Activated T-helper 2 cell treated with anti-CD3 and anti-CD28 coated beads, Interferon-gamma antibody, Interleukin-2, Interleukin-4, amounts not matched to agents 10 μg/mL and 5 μg/mL and 100 μg/mL, durations not matched to agents 14 hours and 24 hours and 36 hours (primary cell): ENCODE measurements around the gene SSR3. TPM values are rescaled to one million over a fixed set of nuclear protein-coding genes. Genes with fewer than 3 reads are reported as not detected.

ENCODE experiments used
- DNase-seq: peaks from one replicate; pipeline ENCODE4 v3.0.0; 2021; ENCODE audit warnings: low spot score
- H3K27ac Mint-ChIP-seq: one replicate; pipeline ENCODE4 v1.8.0; 2021; ENCODE audit warnings: mixed read lengths
- H3K27me3 Mint-ChIP-seq: one replicate; pipeline ENCODE4 v1.8.0; 2021; ENCODE audit warnings: low read depth, mixed read lengths
- H3K36me3 Mint-ChIP-seq: one replicate; pipeline ENCODE4 v1.8.0; 2021; ENCODE audit warnings: low read depth, mixed read lengths
- H3K4me1 Mint-ChIP-seq: one replicate; pipeline ENCODE4 v1.8.0; 2021; ENCODE audit warnings: low read depth, mixed read lengths
- H3K4me3 Mint-ChIP-seq: one replicate; pipeline ENCODE4 v1.8.0; 2021; ENCODE audit warnings: low read depth, mild to moderate bottlenecking, moderate library complexity, mixed read lengths
- H3K9me3 Mint-ChIP-seq: one replicate; pipeline ENCODE4 v1.8.0; 2021; ENCODE audit warnings: mixed read lengths
- intact Hi-C: fragments of 100-400 bp; cut with micrococcal nuclease; formaldehyde crosslinking; loops from one replicate; pipeline ENCODE4 v1.15.1; 2023
- total RNA-seq: library from RNA; stranded (reverse); gene quantifications from 2 replicates; pipeline ENCODE4 v1.2.3, GENCODE V29; 2022

SSR3 gene
- total RNA-seq, 1 donor from 2014 or later, result 197 TPM

GRCh38 chr3:156522673-156523072 lies 32.2 kb downstream of the SSR3 start:
- no peak overlapping the region for H3K4me3 Mint-ChIP-seq
- intact Hi-C loops, result no loop called here
- H3K4me1 Mint-ChIP-seq, result peaks cover 26% of the 10 kb centered on the region
- peaks cover 71% of the 10 kb centered on the region for H3K27me3 Mint-ChIP-seq
- H3K9me3 Mint-ChIP-seq, result no peaks in the 10 kb centered on the region
- peaks cover 4% of the 10 kb centered on the region for H3K36me3 Mint-ChIP-seq
- DNase-seq, result no peak
- no peak overlapping the region for H3K27ac Mint-ChIP-seq

GRCh38 chr3:156519758-156520162 lies 35.2 kb downstream of the SSR3 start:
- Mint-ChIP-seq H3K4me1 (peaks cover 24% of the 10 kb centered on the region), H3K27me3 (peaks cover 88% of the 10 kb centered on the region), H3K9me3 (no peaks in the 10 kb centered on the region), H3K27ac (no peak overlapping the region), H3K36me3 (peaks cover 4% of the 10 kb centered on the region), H3K4me3 (no peak overlapping the region)
- DNase-seq, result no peak
- intact Hi-C loops, result loop anchor here (10.0 kb wide), 1 partner anchor 125 kb away; no protein-coding TSS in a partner anchor

- no peak for DNase-seq
- Mint-ChIP-seq H3K4me3 (no peak overlapping the region), H3K27ac (no peak overlapping the region), H3K27me3 (peaks cover 84% of the 10 kb centered on the region), H3K36me3 (peaks cover 4% of the 10 kb centered on the region), H3K9me3 (no peaks in the 10 kb centered on the region), H3K4me1 (peaks cover 16% of the 10 kb centered on the region)
- intact Hi-C loops, result loop anchor here (10.0 kb wide), 1 partner anchor 124 kb away; no protein-coding TSS in a partner anchor
These were observed 36.2 kb downstream of the SSR3 start for GRCh38 chr3:156518726-156519125.

GRCh38 chr3:156516961-156517360 lies 38.0 kb downstream of the SSR3 start:
- Mint-ChIP-seq H3K4me3 (no peak overlapping the region), H3K9me3 (no peaks in the 10 kb centered on the region), H3K4me1 (peaks cover 14% of the 10 kb centered on the region), H3K27me3 (peaks cover 72% of the 10 kb centered on the region), H3K27ac (no peak overlapping the region), H3K36me3 (no peaks in the 10 kb centered on the region)
- intact Hi-C loops, result loop anchor here (10.0 kb wide), 1 partner anchor 122 kb away; no protein-coding TSS in a partner anchor
- DNase-seq, result no peak

GRCh38 chr3:156516284-156516683 lies 38.6 kb downstream of the SSR3 start:
- intact Hi-C loops, result loop anchor here (10.0 kb wide), 1 partner anchor 121 kb away; no protein-coding TSS in a partner anchor
- no peak for DNase-seq
- no peak overlapping the region for H3K27ac Mint-ChIP-seq
- H3K36me3 Mint-ChIP-seq, result no peaks in the 10 kb centered on the region
- H3K4me1 Mint-ChIP-seq, result peaks cover 18% of the 10 kb centered on the region
- H3K4me3 Mint-ChIP-seq, result no peak overlapping the region
- H3K9me3 Mint-ChIP-seq, result no peaks in the 10 kb centered on the region
- peaks cover 72% of the 10 kb centered on the region for H3K27me3 Mint-ChIP-seq

- Mint-ChIP-seq H3K36me3 (no peaks in the 10 kb centered on the region), H3K4me1 (peaks cover 14% of the 10 kb centered on the region), H3K27ac (no peak overlapping the region), H3K9me3 (no peaks in the 10 kb centered on the region), H3K27me3 (peaks cover 62% of the 10 kb centered on the region), H3K4me3 (no peak overlapping the region)
- intact Hi-C loops, result loop anchor here (10.0 kb wide), 1 partner anchor 119 kb away; no protein-coding TSS in a partner anchor
- no peak for DNase-seq
These were observed 41.3 kb downstream of the SSR3 start for GRCh38 chr3:156513619-156514018.

- H3K4me1 Mint-ChIP-seq, result peaks cover 13% of the 10 kb centered on the region
- no peak overlapping the region for H3K4me3 Mint-ChIP-seq
- peaks cover 53% of the 10 kb centered on the region for H3K27me3 Mint-ChIP-seq
- H3K27ac Mint-ChIP-seq, result no peak overlapping the region
- intact Hi-C loops, result loop anchor here (10.0 kb wide), 1 partner anchor 117 kb away; no protein-coding TSS in a partner anchor
- H3K36me3 Mint-ChIP-seq, result no peaks in the 10 kb centered on the region
- no peaks in the 10 kb centered on the region for H3K9me3 Mint-ChIP-seq
- DNase-seq, result no peak
These were observed 42.8 kb downstream of the SSR3 start for GRCh38 chr3:156511987-156512677.

GRCh38 chr3:156509189-156510174 lies 45.4 kb downstream of the SSR3 start:
- DNase-seq, result no peak

GRCh38 chr3:156507285-156507684 lies 47.6 kb downstream of the SSR3 start:
- intact Hi-C loops, result loop anchor here (1.0 kb wide), 1 partner anchor 24 kb away; no protein-coding TSS in a partner anchor
- Mint-ChIP-seq H3K4me3 (no peak overlapping the region), H3K4me1 (peaks cover 11% of the 10 kb centered on the region), H3K27ac (no peak overlapping the region), H3K9me3 (no peaks in the 10 kb centered on the region), H3K36me3 (no peaks in the 10 kb centered on the region), H3K27me3 (peaks cover 64% of the 10 kb centered on the region)
- DNase-seq, result no peak

More at GRCh38 chr3:156509189-156510174, 45.4 kb downstream of the SSR3 start:
- Mint-ChIP-seq H3K27ac (no peak overlapping the region), H3K4me3 (no peak overlapping the region), H3K36me3 (no peaks in the 10 kb centered on the region), H3K27me3 (peaks cover 54% of the 10 kb centered on the region), H3K4me1 (peaks cover 13% of the 10 kb centered on the region), H3K9me3 (no peaks in the 10 kb centered on the region)
- intact Hi-C loops, result loop anchor here (1.0 to 10.0 kb wide), 4 partner anchors 34 to 359 kb away; no protein-coding TSS in a partner anchor

- Mint-ChIP-seq H3K4me1 (no peaks in the 10 kb centered on the region), H3K27me3 (peaks cover 49% of the 10 kb centered on the region), H3K27ac (no peak overlapping the region), H3K9me3 (no peaks in the 10 kb centered on the region), H3K4me3 (no peak overlapping the region), H3K36me3 (no peaks in the 10 kb centered on the region)
- DNase-seq, result no peak
- intact Hi-C loops, result no loop called here
These were observed 56.6 kb downstream of the SSR3 start for GRCh38 chr3:156498307-156498706.

- H3K27ac Mint-ChIP-seq, result no peak overlapping the region
- H3K4me1 Mint-ChIP-seq, result no peaks in the 10 kb centered on the region
- DNase-seq, result no peak
- no peaks in the 10 kb centered on the region for H3K9me3 Mint-ChIP-seq
- intact Hi-C loops, result no loop called here
- H3K4me3 Mint-ChIP-seq, result no peak overlapping the region
- H3K27me3 Mint-ChIP-seq, result peaks cover 49% of the 10 kb centered on the region
- H3K36me3 Mint-ChIP-seq, result no peaks in the 10 kb centered on the region
These were observed 57.6 kb downstream of the SSR3 start for GRCh38 chr3:156497326-156497725.

- intact Hi-C loops, result no loop called here
- H3K4me1 Mint-ChIP-seq, result no peaks in the 10 kb centered on the region
- no peak for DNase-seq
- no peak overlapping the region for H3K4me3 Mint-ChIP-seq
- no peaks in the 10 kb centered on the region for H3K9me3 Mint-ChIP-seq
- no peaks in the 10 kb centered on the region for H3K36me3 Mint-ChIP-seq
- peaks cover 47% of the 10 kb centered on the region for H3K27me3 Mint-ChIP-seq
- H3K27ac Mint-ChIP-seq, result no peak overlapping the region
These were observed 59.1 kb downstream of the SSR3 start for GRCh38 chr3:156495816-156496215.
